HG02623 (cell line): ENCODE results near the gene CHCHD1.
"Not testable (repeated sequence)": the region's sequence is repeated elsewhere in the genome, so short reads cannot be mapped to it uniquely, and the experiment has no call there.

Experiments
- ATAC-seq: cut with Tn5 transposase; IDR thresholded peaks from one replicate; pipeline ENCODE4 v1.9.1; 2021; ENCODE audit warnings: moderate library complexity; ENCODE audit not compliant: unreplicated experiment

The CHCHD1 gene

DNA sequence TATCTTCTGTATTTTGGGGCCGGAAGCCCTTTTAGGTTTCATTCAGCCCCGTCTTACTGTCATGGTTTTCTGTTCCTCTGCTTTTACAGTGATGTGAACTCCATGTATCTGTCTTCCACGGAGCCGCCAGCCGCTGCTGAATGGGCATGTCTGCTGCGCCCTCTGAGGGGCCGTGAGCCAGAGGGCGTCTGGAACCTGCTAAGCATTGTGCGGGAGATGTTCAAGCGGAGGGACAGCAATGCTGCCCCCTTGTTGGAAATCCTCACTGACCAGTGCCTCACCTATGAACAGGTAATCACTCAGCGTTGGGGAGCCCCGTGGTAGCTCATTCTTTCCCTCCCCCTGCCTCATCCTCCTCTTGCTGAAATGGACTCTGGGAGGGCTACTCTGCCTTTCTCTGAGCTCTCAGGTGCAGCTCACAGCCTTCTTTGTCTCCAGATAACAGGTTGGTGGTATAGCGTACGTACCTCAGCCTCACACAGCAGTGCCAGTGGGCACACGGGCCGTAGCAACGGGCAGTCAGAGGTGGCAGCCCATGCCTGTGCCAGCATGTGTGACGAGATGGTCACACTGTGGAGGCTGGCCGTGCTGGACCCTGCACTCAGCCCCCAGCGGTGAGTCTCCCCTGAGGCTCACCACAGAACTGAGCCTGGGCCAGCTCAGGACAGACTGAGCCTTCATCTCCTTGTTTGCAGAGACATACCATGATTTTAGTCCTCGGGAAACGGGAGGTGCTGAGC is 9.2 kb downstream of the CHCHD1 start:
- no peak for ATAC-seq

DNA sequence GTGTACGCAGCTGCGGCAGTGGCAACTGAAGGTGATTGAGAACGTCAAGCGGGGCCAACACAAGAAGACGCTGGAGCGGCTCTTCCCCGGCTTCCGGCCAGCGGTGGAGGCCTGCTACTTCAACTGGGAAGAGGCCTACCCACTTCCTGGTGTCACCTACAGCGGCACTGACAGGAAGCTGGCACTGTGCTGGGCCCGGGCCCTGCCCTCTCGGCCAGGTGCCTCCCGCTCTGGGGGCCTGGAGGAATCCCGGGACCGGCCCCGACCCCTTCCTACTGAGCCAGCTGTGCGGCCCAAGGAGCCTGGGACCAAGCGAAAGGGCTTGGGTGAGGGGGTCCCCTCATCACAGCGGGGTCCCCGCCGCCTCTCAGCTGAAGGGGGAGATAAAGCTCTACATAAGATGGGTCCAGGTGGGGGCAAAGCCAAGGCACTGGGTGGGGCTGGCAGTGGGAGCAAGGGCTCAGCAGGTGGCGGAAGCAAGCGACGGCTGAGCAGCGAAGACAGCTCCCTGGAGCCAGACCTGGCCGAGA is 10.1 kb downstream of the CHCHD1 start:
- ATAC-seq, result no peak

GRCh38 chr10:73793456-73793855 is 11.6 kb downstream of the CHCHD1 start:
- ATAC-seq, result no peak

DNA sequence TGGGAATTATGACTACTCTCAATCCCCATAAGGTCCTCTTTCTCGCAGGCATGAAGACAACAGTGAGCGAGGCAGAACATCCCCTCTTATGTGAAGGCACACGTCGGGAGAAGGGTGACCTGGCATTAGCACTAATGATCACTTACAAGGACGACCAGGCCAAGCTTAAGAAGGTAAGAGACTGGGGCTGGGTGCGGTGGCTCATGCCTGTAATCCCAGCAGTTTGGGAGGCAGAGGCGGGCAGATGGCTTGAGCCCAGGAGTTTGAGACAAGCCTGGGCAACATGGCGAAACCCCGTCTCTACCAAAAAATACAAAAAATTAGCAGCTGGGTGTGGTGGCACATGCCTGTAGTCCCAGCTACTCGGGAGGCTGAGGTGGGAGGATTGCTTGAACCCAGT is 13.6 kb downstream of the CHCHD1 start:
- ATAC-seq, result not testable (repeated sequence)

GRCh38 chr10:73796035-73796434 is 14.2 kb downstream of the CHCHD1 start:
- not testable (repeated sequence) for ATAC-seq

DNA sequence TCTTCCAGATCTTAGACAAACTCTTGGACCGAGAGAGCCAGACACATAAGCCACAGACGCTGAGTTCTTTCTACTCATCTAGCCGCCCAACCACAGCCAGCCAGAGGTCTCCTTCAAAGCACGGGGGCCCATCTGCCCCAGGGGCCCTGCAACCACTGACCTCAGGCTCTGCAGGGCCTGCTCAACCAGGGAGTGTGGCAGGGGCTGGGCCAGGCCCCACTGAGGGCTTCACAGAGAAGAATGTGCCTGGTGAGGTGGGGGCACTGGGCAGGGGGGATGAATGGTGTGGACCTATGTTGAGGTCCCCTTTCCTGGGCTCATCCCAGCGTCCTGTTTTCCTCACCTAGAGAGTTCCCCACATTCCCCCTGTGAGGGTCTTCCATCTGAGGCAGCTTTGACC is 14.9 kb downstream of the CHCHD1 start:
- no peak for ATAC-seq

DNA sequence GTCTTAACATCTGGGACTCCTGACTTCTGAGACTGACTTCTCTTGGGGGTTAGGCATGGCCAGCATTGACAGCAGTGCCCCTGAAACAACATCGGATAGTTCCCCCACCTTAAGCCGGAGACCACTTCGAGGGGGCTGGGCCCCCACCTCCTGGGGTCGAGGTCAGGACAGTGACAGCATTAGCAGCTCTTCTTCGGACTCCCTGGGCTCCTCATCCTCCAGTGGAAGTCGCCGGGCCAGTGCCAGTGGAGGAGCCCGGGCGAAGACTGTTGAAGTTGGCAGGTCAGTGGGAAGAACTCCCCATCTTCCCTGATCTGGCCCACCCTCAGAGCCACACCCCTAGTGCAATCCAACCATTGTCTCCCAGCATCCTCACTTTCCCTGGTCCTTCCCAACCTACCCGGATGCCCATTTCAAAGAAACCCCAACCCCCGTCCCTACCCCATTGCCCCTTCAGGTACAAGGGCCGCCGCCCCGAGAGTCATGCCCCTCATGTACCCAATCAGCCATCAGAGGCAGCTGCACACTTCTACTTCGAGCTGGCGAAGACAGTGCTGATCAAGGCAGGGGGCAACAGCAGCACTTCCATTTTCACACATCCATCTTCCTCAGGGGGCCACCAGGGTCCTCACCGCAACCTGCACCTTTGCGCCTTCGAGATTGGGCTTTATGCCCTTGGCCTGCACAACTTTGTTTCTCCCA is 15.6 kb downstream of the CHCHD1 start:
- ATAC-seq, result no peak

DNA sequence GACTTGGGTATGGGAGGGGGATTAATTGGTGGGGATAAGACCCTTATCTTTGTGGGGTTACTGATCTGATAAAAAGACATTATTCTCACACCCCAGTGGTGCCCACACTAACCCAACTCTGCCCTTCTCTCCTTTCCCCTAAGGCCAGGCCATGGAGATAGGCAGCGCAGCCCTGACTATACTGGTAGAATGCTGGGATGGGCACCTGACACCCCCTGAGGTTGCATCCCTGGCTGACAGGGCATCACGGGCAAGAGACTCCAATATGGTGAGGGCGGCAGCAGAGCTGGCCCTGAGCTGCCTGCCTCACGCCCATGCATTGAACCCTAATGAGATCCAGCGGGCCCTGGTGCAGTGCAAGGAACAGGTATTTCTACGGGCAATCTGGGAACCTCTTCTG is 16.2 kb downstream of the CHCHD1 start:
- ATAC-seq, result no peak

- ATAC-seq, result no peak
These were observed 17.2 kb downstream of the CHCHD1 start for GRCh38 chr10:73798927-73799560.

GRCh38 chr10:73799899-73800559 is 18.2 kb downstream of the CHCHD1 start:
- no peak for ATAC-seq

DNA sequence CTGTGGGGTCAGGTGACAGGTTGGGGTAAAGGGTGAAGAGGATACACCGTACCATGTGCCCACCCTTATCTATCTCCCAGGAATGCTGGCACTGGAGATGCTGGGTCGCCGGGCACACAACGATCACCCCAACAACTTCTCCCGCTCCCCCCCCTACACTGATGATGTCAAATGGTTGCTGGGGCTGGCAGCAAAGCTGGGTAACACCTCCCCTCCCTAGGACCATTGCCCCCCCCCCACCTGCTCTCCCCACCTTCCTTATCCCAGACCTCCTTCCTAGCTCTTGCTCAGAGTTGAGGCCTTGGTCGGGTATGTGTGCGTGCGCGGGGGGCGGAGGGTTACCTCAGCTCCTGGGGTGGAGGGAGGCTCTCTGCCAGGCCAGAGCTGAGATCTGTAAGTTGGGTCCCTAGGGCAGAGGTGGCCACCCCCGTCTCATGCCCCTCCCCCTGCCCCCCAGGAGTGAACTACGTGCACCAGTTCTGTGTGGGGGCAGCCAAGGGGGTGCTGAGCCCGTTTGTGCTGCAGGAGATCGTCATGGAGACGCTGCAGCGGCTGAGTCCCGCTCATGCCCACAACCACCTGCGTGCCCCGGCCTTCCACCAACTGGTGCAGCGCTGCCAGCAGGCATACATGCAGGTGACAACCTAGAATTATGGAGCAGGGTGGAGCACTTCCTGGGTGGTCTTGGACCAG is 18.9 kb downstream of the CHCHD1 start:
- ATAC-seq, result no peak

- no peak for ATAC-seq
These were observed 19.4 kb downstream of the CHCHD1 start for GRCh38 chr10:73801253-73801590.

GRCh38 chr10:73802276-73802991 is 20.6 kb downstream of the CHCHD1 start:
- no peak for ATAC-seq

DNA sequence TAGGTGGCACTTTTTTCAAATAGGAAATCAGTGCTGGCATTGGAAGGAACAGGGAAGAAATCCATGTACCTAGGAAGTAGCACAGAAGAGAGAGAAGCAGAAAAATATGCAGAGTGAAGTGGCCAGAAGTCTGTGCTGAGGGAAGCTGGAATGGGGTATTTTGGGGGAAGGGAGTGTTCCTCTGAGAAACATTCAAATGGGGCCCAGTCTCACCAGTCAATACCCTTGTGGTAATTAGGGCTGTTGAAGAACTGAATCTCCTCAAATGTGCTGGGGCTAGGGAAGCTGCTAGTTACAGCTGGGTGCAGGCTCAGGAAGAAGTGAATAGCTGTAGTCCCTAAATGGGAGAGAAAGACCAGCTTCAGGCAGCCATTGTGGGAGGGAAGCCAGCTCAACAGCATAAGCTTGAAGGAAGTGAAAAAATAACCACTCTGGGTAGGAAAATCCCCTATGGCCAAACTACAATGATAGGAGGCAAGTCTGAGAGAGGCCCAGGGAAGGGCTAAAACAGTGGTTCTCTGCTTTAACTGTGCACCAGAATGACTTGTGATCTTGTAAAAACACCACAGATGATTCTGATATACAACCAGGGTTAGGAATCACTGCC is 21.9 kb downstream of the CHCHD1 start:
- ATAC-seq, result peak; percentile 52

DNA sequence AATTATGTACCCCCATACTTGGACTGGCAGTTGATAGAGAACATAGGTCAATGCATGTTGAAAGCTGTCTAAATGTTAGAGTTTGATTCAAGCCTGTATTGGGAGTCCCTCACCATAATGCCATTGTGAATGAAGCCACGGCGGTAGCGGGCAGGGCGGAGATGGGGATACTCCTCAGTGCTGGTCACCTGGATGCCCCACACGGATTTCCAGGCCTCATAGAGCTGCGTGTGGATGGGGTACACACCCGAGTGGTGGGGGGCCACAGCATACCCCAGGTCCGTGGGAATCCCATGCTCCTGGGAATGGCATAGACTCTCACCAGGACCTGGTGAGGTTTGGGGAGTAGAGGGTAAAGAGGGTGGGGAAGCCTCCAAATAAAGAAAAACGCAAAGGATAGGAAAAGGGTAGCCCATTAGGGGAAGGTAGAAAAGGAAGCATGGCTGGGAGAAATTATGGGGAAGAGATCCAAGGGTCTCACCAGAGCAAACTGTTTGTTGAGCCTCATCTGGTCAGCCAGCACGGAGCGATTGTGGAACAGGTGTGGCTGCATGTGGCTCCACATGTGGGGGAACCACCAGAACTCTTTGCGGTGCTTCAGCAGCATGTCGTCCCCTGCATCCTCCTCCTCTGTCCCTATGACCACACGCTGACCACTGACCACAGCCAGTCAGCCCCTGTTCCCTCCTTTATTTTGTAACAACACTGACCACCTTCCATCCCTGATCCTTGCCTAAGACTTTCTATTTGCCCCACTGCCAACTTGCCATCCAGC is 24.5 kb downstream of the CHCHD1 start:
- no peak for ATAC-seq

DNA sequence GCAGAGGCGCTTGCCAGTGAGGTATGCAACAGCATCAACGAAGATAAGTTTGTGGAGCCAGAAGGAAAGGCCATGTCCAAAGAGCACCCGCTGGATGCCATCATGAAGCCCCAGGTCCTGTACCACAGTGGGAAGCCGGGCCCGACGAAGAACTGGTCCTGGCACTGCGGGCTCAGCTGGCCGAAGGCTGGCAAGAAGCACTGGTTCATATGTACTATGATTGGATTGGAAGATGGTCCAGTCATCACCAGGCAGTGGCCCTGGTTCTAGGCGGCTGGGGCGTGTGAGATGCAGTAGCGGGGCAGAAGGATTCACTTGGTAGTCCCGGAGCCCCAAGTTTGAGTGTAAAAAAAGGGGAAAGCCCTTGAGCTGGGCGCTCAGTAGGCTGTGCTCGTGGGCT is 25.6 kb downstream of the CHCHD1 start:
- no peak for ATAC-seq

DNA sequence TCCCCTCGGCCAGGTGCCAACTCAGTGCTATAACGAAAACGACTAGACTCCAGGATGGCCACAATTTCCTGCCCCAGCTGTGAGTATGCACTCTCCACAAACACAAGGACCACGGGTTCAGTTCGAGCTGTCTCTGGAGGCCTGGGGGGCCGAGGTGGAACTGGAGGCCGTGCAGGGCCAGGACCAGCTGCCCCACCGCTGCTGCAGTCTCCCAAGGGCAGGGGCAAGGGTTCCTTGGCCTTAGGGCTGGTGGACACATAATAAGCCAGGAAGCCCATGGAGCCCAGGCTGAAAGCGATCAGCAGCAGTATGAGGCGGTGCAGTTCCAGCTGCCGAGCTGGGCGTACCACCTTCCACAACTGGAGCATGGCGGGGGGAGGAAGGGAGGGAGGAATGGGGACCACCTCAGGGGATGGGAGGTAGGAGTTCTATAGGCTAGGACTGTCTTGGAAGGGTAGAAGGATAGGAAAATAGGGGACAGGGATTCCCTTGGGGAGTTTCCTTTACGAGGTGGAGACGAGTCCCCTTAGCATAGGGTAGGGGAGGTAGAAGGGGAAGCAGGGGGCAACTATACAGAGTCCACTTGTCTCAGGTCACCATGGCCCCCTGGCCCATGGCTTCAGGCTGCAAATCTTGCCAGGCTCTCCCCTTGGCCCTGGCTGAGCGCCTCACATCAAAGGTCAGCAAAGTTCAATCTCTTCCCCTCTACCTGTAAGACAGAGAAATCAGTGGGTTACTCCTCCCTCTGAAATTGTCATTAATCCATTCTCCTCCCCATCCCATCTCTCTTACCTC is 26.4 kb downstream of the CHCHD1 start:
- no peak for ATAC-seq
